Natural killer cell (primary cell): Measurements from ENCODE around the gene BACH2. TPM values are rescaled to one million over a fixed set of nuclear protein-coding genes. Genes with fewer than 3 reads are reported as not detected.
"Not testable (repeated sequence)": the region's sequence is repeated elsewhere in the genome, so short reads cannot be mapped to it uniquely, and the experiment has no call there.

Experiments used
- ATAC-seq, 3 donors: fragments of 150-1000 bp in 2 of 3; fragments of 200-7000 bp in 1 of 3; cut with Tn5 transposase; 1 replicate in 1 of 3; 2 replicates in 2 of 3; pipeline ENCODE4 v1.10.0; 2021; ENCODE audit warnings: mild to moderate bottlenecking in 2 of 3, moderate library complexity in 2 of 3
- DNase-seq, 2 donors: peaks; one replicate each; pipeline versions ENCODE4 v3.0.0 to v3.0.0-alpha.2; 2013 to 2021; ENCODE audit warnings: mixed read lengths in 1 of 2
- H3K27ac ChIP-seq: one replicate; pipeline ENCODE4 v1.5.1; 2013; ENCODE audit warnings: mild to moderate bottlenecking, low read length
- H3K27me3 ChIP-seq: one replicate; pipeline ENCODE4 v1.6.1; 2013; ENCODE audit warnings: low read length; ENCODE audit not compliant: control insufficient read depth, insufficient read depth
- H3K36me3 ChIP-seq: one replicate; pipeline ENCODE4 v1.6.1; 2013; ENCODE audit warnings: low read length; ENCODE audit not compliant: control insufficient read depth, insufficient read depth
- H3K4me1 ChIP-seq: one replicate; pipeline ENCODE4 v1.6.1; 2013; ENCODE audit warnings: low read length; ENCODE audit not compliant: control insufficient read depth, insufficient read depth
- H3K4me3 ChIP-seq: one replicate; pipeline ENCODE4 v1.5.1; 2013; ENCODE audit warnings: low read length
- H3K9me3 ChIP-seq: one replicate; pipeline ENCODE4 v1.6.1; 2013; ENCODE audit warnings: low read length; ENCODE audit not compliant: control insufficient read depth, insufficient read depth
- H3K27ac Mint-ChIP-seq, 2 donors: one replicate each; pipeline ENCODE4 v1.8.0; 2022; ENCODE audit warnings: mild to moderate bottlenecking in 2 of 2, mixed read lengths in 2 of 2, moderate library complexity in 1 of 2
- H3K27me3 Mint-ChIP-seq, 2 donors: one replicate each; pipeline ENCODE4 v1.8.0; 2022; ENCODE audit warnings: low read depth in 2 of 2, mixed read lengths in 2 of 2
- H3K36me3 Mint-ChIP-seq: one replicate; pipeline ENCODE4 v1.8.0; 2022; ENCODE audit warnings: mixed read lengths
- H3K4me1 Mint-ChIP-seq, 2 donors: one replicate each; pipeline ENCODE4 v1.8.0; 2022; ENCODE audit warnings: mixed read lengths in 2 of 2
- H3K4me3 Mint-ChIP-seq: one replicate; pipeline ENCODE4 v1.8.0; 2022; ENCODE audit warnings: mild to moderate bottlenecking, moderate library complexity, mixed read lengths
- H3K9me3 Mint-ChIP-seq, 2 donors: one replicate each; pipeline ENCODE4 v1.8.0; 2022; ENCODE audit warnings: mixed read lengths in 2 of 2
- WGBS: methylation state at CpG from one replicate; pipeline ENCODE4 v1.1.7; 2013; ENCODE audit warnings: missing lambda C conversion rate; ENCODE audit not compliant: insufficient coverage; 5-methylcytosine and 5-hydroxymethylcytosine counted together
- intact Hi-C: fragments of 100-400 bp; cut with micrococcal nuclease; formaldehyde crosslinking; loops from one replicate; pipeline ENCODE4 v1.14.2; 2022
- total RNA-seq, 4 donors: library from RNA; stranded (reverse); fragments of 120-200 nt in 1 of 4; gene quantifications; one replicate each; pipeline versions ENCODE4 v1.2.3 to v1.2.4, GENCODE V29; 2013 to 2022
- TF ChIP-seq, protein P1 (sequence below): fragments of 200-600 bp; IDR thresholded peaks from one replicate; pipeline ENCODE4 v1.8.0; 2022; ENCODE audit warnings: antibody characterized with exemption

The BACH2 gene
- total RNA-seq, 3 donors from 2014 or later (not counting 1 experiment from before 2014, with no cell fraction given), result 32.1 to 37.8 (median 32.7) TPM

DNA sequence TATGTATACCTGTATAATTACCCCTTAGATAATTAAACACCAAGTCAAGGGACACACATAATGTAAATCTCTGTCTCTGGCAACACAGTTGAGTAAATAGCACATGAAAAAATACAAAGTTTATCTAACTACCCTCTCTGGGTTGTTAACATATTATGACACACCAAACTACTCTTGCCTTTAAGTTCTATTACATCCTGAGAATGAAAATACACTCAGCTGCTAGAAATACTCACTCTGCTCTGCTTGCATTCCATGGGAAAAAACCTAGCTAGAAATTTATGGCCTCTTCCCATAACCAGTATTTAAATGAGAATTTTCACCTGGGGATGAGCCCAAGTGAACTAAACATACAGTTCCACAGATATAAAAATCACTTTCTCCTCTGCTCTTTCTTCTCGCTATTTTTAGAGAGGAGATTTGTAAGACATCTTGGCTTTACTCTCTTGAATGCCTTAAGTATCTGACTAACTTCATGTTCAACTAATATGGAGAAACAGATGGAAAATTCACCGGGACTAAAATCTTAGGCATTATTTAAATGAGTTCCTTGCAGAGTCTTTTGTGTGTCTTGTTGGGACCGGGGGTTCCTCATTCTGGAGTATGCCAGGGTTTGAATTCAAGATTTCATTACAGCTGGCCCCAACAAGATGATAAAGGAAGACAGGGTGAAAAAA lies 261.5 kb downstream of the BACH2 start:
- Histone ChIP-seq H3K27me3 (no peaks in the 10 kb centered on the region), H3K36me3 (no peaks in the 10 kb centered on the region), H3K9me3 (no peaks in the 10 kb centered on the region), H3K4me1 (no peaks in the 10 kb centered on the region), H3K4me3 (no peak overlapping the region), H3K27ac (no peak overlapping the region)
- no peaks in the 10 kb centered on the region for H3K9me3 Mint-ChIP-seq
- DNase-seq (no peak), ATAC-seq (no peak)
- whole genome bisulfite sequencing, result 97% methylated on average over 2 of the region's 3 CpGs
- H3K27ac Mint-ChIP-seq, result peak overlapping the region in 1 of 2 donors; percentile 65
- H3K4me1 Mint-ChIP-seq, result peaks cover 24 to 32% of the 10 kb centered on the region in 2 donors
- no peaks in the 10 kb centered on the region for H3K36me3 Mint-ChIP-seq
- TF ChIP-seq, protein P1, sequence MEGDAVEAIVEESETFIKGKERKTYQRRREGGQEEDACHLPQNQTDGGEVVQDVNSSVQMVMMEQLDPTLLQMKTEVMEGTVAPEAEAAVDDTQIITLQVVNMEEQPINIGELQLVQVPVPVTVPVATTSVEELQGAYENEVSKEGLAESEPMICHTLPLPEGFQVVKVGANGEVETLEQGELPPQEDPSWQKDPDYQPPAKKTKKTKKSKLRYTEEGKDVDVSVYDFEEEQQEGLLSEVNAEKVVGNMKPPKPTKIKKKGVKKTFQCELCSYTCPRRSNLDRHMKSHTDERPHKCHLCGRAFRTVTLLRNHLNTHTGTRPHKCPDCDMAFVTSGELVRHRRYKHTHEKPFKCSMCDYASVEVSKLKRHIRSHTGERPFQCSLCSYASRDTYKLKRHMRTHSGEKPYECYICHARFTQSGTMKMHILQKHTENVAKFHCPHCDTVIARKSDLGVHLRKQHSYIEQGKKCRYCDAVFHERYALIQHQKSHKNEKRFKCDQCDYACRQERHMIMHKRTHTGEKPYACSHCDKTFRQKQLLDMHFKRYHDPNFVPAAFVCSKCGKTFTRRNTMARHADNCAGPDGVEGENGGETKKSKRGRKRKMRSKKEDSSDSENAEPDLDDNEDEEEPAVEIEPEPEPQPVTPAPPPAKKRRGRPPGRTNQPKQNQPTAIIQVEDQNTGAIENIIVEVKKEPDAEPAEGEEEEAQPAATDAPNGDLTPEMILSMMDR, result no peak
- H3K4me3 Mint-ChIP-seq, result no peak overlapping the region
- intact Hi-C loops, result no loop called here
- no peaks in the 10 kb centered on the region for H3K27me3 Mint-ChIP-seq

DNA sequence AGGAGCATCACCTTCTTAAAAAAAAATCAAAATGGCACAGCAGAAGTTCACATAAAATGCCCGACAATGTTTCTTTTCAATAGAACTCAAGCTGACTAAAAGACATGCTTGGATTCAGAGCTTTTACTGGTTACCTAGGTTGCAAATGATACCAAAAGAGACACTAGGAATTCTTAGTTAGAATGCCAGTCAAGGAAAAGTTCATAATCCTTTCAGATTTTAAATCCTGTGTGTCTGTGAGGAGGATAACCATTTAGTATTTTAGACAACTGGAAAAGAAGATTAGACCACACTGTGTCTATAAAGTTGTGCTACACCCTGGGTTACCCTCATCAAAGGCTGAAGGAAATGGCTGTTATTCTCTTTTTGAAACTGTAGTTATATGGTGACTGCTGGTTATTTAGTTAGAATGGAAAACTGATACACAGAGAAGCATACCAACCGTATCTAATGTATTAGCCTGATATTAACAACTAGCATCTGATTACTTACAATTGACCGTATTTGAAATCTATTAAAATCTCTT lies 262.8 kb downstream of the BACH2 start:
- DNase-seq (no peak), ATAC-seq (no peak)
- Mint-ChIP-seq H3K4me1 (peaks cover 38 to 46% of the 10 kb centered on the region in 2 donors), H3K27ac (no peak overlapping the region), H3K4me3 (no peak overlapping the region), H3K27me3 (no peaks in the 10 kb centered on the region), H3K9me3 (no peaks in the 10 kb centered on the region), H3K36me3 (no peaks in the 10 kb centered on the region)
- 93% methylated on average over 1 of the region's 3 CpGs for WGBS
- Histone ChIP-seq H3K27me3 (no peaks in the 10 kb centered on the region), H3K27ac (no peak overlapping the region), H3K9me3 (no peaks in the 10 kb centered on the region), H3K36me3 (no peaks in the 10 kb centered on the region), H3K4me1 (peaks cover 9% of the 10 kb centered on the region), H3K4me3 (no peak overlapping the region)
- TF ChIP-seq, protein P1, result no peak
- intact Hi-C loops, result no loop called here

DNA sequence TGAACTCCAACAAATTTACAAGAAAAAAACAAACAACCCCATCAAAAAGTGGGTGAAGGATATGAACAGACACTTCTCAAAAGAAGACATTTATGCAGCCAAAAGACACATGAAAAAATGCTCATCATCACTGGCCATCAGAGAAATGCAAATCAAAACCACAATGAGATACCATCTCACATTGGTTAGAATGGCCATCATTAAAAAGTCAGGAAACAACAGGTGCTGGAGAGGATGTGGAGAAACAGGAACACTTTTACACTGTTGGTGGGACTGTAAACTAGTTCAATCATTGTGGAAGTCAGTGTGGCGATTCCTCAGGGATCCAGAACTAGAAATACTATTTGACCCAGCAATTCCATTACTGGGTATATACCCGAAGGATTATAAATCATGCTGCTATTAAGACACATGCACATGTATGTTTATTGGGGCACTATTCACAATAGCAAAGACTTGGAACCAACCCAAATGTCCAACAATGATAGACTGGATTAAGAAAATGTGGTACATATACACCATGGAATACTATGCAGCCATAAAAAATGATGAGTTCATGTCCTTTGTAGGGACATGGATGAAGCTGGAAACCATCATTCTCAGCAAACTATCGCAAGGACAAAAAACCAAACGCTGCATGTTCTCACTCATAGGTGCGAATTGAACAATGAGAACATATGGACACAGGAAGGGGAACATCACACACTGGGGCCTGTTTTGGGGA lies 264.0 kb downstream of the BACH2 start:
- DNase-seq, H3K27me3 Mint-ChIP-seq, H3K36me3 ChIP-seq, ATAC-seq, intact Hi-C loops, H3K27ac ChIP-seq, H3K27ac Mint-ChIP-seq, H3K36me3 Mint-ChIP-seq, H3K4me3 ChIP-seq, H3K27me3 ChIP-seq, H3K4me3 Mint-ChIP-seq, H3K9me3 Mint-ChIP-seq, H3K9me3 ChIP-seq: not testable (repeated sequence)
- peaks cover 15% of the 10 kb centered on the region for H3K4me1 ChIP-seq
- whole genome bisulfite sequencing, result 95% methylated on average over 4 of the region's 5 CpGs
- peaks cover 46 to 50% of the 10 kb centered on the region in 2 donors for H3K4me1 Mint-ChIP-seq

DNA sequence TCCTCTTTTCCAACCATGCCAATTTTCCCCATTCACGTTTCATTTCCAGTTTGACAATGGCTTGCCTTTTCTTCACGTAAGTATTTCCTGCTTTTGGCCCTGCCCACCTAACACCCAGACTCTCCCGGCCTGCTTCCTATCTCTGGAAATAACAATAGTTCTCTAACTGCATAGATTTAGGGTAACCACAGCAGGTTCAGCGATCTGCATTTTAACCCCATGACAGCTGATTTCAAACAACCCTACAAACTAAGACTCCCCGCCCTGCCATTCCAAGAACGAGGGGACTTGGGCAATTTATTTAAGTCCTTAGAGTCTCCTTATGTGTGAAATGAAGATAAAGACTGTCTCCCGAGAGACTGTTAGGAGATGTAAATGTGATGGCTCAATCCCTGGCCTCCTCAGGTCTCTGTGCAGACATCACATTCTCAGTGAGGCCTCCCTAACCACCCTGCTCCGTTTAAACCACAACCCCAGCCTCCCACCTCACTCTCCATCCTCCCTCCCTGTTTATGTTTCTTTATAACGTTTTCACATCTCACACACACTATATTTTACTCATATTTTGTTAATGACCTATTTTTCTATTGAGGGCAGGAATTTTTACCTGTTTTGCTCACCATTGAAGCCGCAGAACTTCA lies 267.5 kb downstream of the BACH2 start:
- H3K27ac Mint-ChIP-seq, result peak overlapping the region in 1 of 2 donors; percentile 65
- no peaks in the 10 kb centered on the region for H3K9me3 Mint-ChIP-seq
- ATAC-seq (peak in 1 of 3 donors; percentile 39), DNase-seq (no peak)
- peaks cover 39 to 47% of the 10 kb centered on the region in 2 donors for H3K4me1 Mint-ChIP-seq
- no peak overlapping the region for H3K4me3 Mint-ChIP-seq
- Histone ChIP-seq H3K9me3 (no peaks in the 10 kb centered on the region), H3K4me3 (no peak overlapping the region), H3K27ac (no peak overlapping the region), H3K4me1 (peaks cover 15% of the 10 kb centered on the region), H3K36me3 (no peaks in the 10 kb centered on the region), H3K27me3 (no peaks in the 10 kb centered on the region)
- H3K27me3 Mint-ChIP-seq, result no peaks in the 10 kb centered on the region
- WGBS, result 41% methylated on average over 8 of the region's 10 CpGs
- intact Hi-C loops, result no loop called here
- H3K36me3 Mint-ChIP-seq, result no peaks in the 10 kb centered on the region
- TF ChIP-seq, protein P1, result no peak
